GM12872 (cell line): ENCODE results near the gene KIF6.

Experiments used
- CTCF ChIP-seq: IDR thresholded peaks from 3 replicates; pipeline ENCODE4 v1.5.1; 2011; ENCODE audit warnings: low read depth, mild to moderate bottlenecking, low read length, moderate library complexity; ENCODE audit not compliant: insufficient read depth

Gene KIF6

GRCh38 chr6:39304951-39305350 lies 420.3 kb downstream of the KIF6 start:
- no peak for TF ChIP-seq CTCF

- TF ChIP-seq CTCF = no peak
Observed at GRCh38 chr6:39303425-39304153, 421.6 kb downstream of the KIF6 start.

GRCh38 chr6:39302669-39303424 lies 422.4 kb downstream of the KIF6 start:
- peak; percentile 93 for TF ChIP-seq CTCF

- TF ChIP-seq CTCF = no peak
Observed at GRCh38 chr6:39302011-39302410, 423.2 kb downstream of the KIF6 start.

- TF ChIP-seq CTCF = peak; percentile 75
Observed at GRCh38 chr6:39301606-39302005, 423.6 kb downstream of the KIF6 start.

GRCh38 chr6:39300739-39301138 lies 424.5 kb downstream of the KIF6 start:
- no peak for TF ChIP-seq CTCF

- no peak for TF ChIP-seq CTCF
Observed at GRCh38 chr6:39298061-39298460, 427.1 kb downstream of the KIF6 start.
